Measurements from ENCODE around the gene TIMMDC1. TPM values are rescaled to one million over a fixed set of nuclear protein-coding genes. Genes with fewer than 3 reads are reported as not detected.

The TIMMDC1 gene
- total and polyA plus RNA-seq, 9 of the 15 experiments (the other 6 are each of a cell fraction or from before 2014, with no cell fraction given): 62.1 to 226 (median 86.6) TPM

DNA sequence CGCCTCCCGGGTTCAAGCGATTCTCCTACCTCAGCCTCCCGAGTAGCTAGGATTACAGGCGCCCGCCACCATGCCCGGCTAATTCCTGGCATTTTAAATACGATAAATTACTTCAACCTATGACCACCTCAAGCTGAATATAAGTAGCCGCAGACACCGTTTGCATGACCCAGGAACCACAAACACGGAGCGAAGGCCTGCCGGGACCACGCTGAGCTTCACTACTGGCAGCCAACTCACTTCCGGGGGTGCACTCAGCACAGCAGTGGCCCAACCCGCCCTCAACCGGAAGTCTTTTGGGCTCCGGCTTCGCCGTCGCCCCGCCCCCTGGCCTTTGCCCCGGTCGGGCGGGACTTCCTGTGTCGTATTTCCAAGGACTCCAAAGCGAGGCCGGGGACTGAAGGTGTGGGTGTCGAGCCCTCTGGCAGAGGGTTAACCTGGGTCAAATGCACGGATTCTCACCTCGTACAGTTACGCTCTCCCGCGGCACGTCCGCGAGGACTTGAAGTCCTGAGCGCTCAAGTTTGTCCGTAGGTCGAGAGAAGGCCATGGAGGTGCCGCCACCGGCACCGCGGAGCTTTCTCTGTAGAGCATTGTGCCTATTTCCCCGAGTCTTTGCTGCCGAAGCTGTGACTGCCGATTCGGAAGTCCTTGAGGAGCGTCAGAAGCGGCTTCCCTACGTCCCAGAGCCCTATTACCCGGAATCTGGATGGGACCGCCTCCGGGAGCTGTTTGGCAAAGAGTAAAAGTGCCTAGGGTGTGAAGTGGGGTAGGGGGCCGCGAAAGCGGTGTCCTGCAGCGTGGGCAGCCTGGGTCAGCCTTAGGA is at the start of gene TIMMDC1 (continued):
- TF ChIP-seq ZNF143 (CRISPR knock-in tag; IDR thresholded peaks at IDR 0.05) (no peak), SMARCC2 (IDR thresholded peaks at IDR 0.05; ENCODE audit: low read depth) (no peak), KAT7 (CRISPR knock-in tag; IDR thresholded peaks at IDR 0.05; ENCODE audit: borderline replicate concordance) (0 out of 2 replicates have a peak, but pooled peaks have one; percentile 24), MEF2D (tag; conservative IDR thresholded peaks at IDR 0.05; ENCODE audit: low read depth) (no peak), SAFB2 (IDR thresholded peaks at IDR 0.05; ENCODE audit: borderline replicate concordance, low read depth, low read length, severe bottlenecking) (no peak), NR3C1 (CRISPR knock-in tag; IDR thresholded peaks at IDR 0.05) (no peak), CREM (IDR thresholded peaks at IDR 0.05; ENCODE audit: low read depth) (peak; percentile 78), ARID2 (IDR thresholded peaks at IDR 0.05) (no peak), CHD4 (IDR thresholded peaks at IDR 0.05; ENCODE audit: insufficient read depth, insufficient replicate concordance, low read depth, low read length, poor library complexity, severe bottlenecking) (no peak), DPF2 (IDR thresholded peaks at IDR 0.05) (no peak), ZNF668 (CRISPR knock-in tag; IDR thresholded peaks at IDR 0.05) (no peak), ZNF324 (CRISPR knock-in tag; IDR thresholded peaks at IDR 0.05) (no peak), ZNF24 (IDR thresholded peaks at IDR 0.05) (no peak), EP400 (IDR thresholded peaks at IDR 0.05) (peak; percentile 96)
- TF ChIP-seq, protein P1, sequence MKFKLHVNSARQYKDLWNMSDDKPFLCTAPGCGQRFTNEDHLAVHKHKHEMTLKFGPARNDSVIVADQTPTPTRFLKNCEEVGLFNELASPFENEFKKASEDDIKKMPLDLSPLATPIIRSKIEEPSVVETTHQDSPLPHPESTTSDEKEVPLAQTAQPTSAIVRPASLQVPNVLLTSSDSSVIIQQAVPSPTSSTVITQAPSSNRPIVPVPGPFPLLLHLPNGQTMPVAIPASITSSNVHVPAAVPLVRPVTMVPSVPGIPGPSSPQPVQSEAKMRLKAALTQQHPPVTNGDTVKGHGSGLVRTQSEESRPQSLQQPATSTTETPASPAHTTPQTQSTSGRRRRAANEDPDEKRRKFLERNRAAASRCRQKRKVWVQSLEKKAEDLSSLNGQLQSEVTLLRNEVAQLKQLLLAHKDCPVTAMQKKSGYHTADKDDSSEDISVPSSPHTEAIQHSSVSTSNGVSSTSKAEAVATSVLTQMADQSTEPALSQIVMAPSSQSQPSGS (CRISPR knock-in tag; IDR thresholded peaks at IDR 0.05): no peak
- TF ChIP-seq, protein P2, sequence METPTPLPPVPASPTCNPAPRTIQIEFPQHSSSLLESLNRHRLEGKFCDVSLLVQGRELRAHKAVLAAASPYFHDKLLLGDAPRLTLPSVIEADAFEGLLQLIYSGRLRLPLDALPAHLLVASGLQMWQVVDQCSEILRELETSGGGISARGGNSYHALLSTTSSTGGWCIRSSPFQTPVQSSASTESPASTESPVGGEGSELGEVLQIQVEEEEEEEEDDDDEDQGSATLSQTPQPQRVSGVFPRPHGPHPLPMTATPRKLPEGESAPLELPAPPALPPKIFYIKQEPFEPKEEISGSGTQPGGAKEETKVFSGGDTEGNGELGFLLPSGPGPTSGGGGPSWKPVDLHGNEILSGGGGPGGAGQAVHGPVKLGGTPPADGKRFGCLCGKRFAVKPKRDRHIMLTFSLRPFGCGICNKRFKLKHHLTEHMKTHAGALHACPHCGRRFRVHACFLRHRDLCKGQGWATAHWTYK (CRISPR knock-in tag; IDR thresholded peaks at IDR 0.05): no peak
- TF ChIP-seq, protein P3, sequence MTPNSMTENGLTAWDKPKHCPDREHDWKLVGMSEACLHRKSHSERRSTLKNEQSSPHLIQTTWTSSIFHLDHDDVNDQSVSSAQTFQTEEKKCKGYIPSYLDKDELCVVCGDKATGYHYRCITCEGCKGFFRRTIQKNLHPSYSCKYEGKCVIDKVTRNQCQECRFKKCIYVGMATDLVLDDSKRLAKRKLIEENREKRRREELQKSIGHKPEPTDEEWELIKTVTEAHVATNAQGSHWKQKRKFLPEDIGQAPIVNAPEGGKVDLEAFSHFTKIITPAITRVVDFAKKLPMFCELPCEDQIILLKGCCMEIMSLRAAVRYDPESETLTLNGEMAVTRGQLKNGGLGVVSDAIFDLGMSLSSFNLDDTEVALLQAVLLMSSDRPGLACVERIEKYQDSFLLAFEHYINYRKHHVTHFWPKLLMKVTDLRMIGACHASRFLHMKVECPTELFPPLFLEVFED (CRISPR knock-in tag; conservative IDR thresholded peaks at IDR 0.05): no peak
- TF ChIP-seq, protein P4, sequence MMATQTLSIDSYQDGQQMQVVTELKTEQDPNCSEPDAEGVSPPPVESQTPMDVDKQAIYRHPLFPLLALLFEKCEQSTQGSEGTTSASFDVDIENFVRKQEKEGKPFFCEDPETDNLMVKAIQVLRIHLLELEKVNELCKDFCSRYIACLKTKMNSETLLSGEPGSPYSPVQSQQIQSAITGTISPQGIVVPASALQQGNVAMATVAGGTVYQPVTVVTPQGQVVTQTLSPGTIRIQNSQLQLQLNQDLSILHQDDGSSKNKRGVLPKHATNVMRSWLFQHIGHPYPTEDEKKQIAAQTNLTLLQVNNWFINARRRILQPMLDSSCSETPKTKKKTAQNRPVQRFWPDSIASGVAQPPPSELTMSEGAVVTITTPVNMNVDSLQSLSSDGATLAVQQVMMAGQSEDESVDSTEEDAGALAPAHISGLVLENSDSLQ (IDR thresholded peaks at IDR 0.05): peak; percentile 52
- TF ChIP-seq, protein P5, sequence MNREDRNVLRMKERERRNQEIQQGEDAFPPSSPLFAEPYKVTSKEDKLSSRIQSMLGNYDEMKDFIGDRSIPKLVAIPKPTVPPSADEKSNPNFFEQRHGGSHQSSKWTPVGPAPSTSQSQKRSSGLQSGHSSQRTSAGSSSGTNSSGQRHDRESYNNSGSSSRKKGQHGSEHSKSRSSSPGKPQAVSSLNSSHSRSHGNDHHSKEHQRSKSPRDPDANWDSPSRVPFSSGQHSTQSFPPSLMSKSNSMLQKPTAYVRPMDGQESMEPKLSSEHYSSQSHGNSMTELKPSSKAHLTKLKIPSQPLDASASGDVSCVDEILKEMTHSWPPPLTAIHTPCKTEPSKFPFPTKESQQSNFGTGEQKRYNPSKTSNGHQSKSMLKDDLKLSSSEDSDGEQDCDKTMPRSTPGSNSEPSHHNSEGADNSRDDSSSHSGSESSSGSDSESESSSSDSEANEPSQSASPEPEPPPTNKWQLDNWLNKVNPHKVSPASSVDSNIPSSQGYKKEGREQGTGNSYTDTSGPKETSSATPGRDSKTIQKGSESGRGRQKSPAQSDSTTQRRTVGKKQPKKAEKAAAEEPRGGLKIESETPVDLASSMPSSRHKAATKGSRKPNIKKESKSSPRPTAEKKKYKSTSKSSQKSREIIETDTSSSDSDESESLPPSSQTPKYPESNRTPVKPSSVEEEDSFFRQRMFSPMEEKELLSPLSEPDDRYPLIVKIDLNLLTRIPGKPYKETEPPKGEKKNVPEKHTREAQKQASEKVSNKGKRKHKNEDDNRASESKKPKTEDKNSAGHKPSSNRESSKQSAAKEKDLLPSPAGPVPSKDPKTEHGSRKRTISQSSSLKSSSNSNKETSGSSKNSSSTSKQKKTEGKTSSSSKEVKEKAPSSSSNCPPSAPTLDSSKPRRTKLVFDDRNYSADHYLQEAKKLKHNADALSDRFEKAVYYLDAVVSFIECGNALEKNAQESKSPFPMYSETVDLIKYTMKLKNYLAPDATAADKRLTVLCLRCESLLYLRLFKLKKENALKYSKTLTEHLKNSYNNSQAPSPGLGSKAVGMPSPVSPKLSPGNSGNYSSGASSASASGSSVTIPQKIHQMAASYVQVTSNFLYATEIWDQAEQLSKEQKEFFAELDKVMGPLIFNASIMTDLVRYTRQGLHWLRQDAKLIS (CRISPR knock-in tag; IDR thresholded peaks at IDR 0.05): no peak; the same call in 1 of the 2 replicates
